NCI-H1105 (cell line): ENCODE data around the gene FZD8.
A peak's percentile ranks its signal among the peaks of the same experiment; 100 is the strongest.
"Not testable (repeated sequence)": the region's sequence is repeated elsewhere in the genome, so short reads cannot be mapped to it uniquely, and the experiment has no call there.

Experiments
- DNase-seq: peaks from one replicate; lab custom pipeline; 2025; lab: John Stamatoyannopoulos, UW

Gene FZD8

GRCh38 chr10:35642035-35642792, at the start of gene FZD8:
TSS of gene FZD8 (minus strand) at chr10:35642296. CDS start at chr10:35641429, 867 bp downstream.
- peak; percentile 65 for DNase-seq

GRCh38 chr10:35691522-35692236, 49.6 kb upstream of the FZD8 start:
- DNase-seq: no peak

GRCh38 chr10:35690534-35690933, 48.4 kb upstream of the FZD8 start:
- DNase-seq: peak; percentile 20

- not testable (repeated sequence) for DNase-seq
Observed at GRCh38 chr10:35685858-35686257, 43.8 kb upstream of the FZD8 start.

GRCh38 chr10:35685402-35685801, 43.3 kb upstream of the FZD8 start:
- DNase-seq: no peak

- peak; percentile 46 for DNase-seq
Observed at GRCh38 chr10:35684586-35684985, 42.5 kb upstream of the FZD8 start.

DNA sequence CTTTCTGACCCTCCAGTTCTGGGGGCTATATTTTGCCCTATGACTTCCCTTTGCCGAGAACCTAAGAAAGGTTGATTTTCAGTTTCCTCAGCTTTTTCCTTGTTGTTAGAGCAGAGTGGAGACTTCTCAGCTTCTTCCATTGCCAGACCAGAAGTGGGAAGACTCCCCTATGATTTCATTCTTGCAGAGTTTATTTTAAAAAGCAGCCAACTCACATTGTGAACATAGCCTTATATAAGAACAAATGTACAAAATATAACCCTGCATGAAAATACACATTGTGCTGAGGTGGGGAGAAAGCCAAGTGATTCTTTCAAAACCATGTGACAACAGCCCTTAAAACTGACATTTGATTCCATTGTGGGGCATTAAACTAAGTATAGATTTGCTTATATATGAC, 33.8 kb upstream of the FZD8 start:
- no peak for DNase-seq

- no peak for DNase-seq
Observed at GRCh38 chr10:35674843-35675242, 32.7 kb upstream of the FZD8 start.

DNA sequence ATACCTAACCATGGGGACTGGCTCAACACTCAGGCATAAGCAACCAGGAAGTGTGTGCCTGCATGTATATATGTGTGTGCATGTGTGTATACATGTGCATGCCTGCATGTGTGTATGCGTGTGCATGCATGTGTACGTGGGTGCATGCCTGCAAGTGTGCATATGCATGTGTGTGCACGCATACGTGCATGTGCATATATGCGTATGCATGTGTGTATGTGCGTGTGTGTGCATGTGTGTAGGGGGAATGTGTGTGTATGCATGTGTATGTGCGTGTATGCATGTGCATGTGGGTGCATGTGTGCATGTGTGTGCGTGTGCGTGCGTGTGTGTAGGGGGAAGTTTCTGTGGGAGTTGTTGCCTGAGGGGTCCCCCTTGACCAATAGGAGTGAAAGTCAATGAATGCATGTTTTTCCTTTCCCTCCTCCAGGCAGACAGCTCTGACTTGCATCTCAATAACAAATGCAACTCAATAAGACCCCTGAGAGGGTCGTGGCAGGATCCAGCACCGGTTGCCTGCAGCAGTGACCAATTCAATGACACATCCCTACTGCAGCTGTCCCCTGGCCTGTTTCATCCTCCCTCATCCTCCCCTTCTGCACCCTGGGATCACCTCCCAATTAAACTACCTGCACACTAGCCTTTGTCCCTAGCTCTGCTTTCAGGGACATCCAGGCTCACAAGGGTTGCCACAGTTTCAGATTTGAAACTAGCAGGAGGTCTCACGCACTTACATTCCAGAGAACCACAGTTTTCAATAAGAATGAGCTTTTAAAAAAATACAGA, 27.0 kb upstream of the FZD8 start:
- no peak for DNase-seq

GRCh38 chr10:35667971-35668370, 25.9 kb upstream of the FZD8 start:
- no peak for DNase-seq

DNA sequence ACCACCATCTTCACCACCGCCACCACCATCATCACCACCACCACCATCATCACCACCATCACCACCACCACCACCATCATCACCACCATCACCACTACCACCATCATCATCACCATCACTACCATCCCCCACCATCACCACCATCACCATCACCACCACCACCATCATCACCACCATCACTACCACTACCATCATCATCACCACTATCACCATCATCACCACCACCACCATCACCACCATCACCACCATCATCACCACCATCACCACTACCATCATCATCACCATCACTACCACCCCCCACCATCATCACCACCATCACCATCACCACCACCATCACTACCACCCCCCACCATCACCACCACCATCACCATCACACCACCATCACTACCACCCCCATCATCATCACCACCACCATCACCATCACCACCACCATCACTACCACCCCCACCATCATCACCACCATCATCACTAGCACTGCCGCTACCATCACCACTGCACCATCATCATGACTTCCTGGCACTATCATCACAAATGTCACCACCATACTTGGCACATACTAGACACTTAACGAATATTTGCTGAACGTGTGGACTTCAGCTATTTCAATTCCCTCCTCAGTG, 25.3 kb upstream of the FZD8 start:
- DNase-seq: no peak

DNA sequence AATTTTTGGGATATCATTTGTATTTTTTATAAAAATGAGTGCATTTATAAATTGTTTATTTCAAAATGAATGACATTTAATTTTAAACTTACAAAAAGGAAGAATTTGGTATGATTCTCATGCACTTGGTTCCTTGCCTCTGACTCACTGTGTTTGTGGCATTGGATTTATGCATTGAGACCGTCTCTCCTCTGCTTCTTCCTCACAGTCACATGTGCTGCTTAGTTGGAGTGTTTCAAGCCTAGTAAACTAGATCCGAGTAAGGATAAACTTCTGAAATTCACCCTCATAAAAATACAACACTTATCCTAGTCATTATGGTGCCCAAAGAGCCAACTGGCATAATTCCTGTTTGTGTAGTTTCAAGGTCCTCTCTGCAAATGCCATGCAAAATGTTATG, 19.1 kb upstream of the FZD8 start:
- DNase-seq: no peak

- no peak for DNase-seq
Observed at GRCh38 chr10:35659456-35659855, 17.4 kb upstream of the FZD8 start.

GRCh38 chr10:35657621-35658020, 15.5 kb upstream of the FZD8 start:
- DNase-seq: no peak

DNA sequence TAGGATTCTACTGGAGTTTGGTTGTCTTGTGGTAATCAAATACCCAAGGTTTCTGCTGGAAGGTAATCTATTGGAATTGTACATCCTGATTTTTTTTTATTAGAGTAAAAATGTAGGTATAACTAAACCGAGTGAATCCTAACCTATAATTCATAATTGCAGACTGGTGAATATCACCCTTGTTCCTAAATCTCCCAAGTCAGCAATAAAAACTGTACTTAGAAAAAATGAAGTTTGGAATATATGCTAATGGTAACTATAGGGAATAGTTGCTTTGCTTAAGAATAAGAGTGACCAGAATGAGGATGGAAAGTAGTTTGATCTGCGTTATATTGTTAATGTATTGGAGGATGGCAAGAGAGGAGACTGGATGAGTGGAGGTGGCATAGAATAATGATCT, 10.7 kb upstream of the FZD8 start:
- no peak for DNase-seq

DNA sequence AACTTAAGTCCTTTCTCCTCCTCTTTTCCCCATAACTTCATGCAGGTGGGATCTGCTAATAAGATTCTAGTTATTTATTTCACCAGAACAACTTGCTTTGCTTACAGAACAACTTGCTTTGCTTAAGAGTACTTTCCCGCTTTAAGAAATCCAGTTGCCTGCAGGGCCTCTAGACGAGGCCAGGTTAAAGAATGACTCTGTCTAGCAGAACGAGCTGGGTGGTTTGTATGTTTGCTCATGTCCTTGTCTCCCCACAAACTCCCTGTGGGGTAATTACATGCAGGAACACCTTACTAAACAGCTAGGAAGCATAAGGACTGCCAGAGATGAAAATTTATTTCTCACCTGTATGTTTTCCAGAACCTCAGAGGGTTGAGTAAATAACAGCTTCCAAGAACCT, 8.8 kb upstream of the FZD8 start:
- DNase-seq: no peak

DNA sequence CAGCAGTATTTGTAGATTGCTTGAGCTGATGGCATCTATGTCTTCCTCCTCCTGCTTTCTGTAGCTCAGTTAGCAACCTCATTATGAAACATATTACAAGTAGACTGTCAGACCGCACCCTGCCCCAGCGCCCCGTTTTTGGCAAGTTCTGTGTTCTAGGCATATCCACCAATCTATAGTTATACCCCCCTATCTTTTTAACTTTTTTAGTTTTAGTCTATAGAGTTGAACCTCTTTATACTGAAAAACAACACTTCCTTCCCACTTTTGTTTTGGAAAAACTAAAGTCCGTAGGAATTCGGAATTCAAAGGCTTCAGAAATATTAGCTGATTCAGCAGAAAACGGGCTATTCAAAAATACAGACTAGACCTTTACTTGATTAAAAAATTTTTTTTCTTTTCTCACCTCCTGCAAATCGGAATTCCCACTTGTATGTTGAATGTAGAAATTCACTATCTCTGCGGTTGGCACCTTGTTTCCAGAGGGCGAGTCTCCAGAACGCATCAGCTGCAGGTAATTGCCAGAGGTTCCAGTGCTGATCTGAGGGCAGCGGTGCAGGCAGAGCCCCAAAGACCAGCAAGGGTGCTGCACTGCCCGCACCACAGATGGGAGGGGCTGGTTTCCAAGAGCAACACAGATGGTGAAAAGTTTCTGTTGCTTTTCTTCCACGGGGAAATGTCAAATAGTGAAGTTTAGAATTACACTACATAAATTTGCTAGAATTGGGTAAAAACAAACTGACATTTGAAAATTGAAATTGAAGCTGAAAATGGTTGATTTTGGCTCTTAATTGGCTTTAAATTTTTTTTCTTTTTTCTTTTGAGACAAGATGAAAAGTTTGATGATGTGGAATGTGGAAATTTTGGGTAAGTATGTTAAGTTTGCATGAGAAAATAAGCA, 2.2 kb upstream of the FZD8 start:
- no peak for DNase-seq

DNA sequence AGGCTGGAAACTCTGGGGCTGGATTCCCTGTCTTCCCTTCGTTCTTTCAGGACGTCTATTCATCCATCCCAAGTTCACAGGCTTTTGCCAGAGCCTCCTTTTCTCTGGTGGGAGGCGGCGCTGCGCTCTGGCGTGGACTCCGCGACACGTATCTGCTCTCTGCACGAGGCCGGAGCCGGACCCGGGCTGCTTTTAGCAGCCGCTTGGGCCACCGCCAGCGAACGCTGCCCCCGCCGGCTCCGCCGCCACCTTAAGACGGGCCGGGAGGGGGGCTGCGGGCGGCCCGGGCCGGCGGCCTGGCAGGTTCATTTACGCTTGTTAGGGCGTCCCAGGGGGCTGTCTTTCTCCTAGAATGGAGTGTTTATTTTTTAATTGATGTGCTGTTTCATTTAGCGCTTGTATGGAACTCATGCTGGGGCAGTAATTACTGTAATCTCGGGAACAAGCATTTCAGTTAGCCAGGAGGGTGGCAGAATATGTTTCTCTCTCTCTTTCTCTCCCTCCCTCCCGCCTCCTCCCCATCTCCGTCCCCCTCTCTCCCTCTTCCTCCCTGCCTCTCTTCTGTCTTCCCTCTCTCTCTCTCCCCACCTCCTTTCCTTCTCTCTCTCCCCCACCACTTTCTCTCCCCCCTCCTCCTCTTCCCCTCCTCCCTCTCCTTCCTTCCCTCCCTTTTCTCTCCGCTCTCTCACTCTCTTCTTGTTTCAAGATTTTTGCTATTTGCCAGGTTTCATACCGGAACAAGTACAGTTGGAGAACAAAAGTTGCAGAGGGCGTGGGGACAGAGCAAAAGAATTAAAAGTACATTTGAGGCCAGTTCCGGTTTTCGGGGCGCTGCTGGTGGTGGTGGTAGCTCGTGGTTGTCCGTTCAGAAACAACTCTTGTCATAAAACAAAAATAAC, 1.3 kb upstream of the FZD8 start:
- no peak for DNase-seq

DNA sequence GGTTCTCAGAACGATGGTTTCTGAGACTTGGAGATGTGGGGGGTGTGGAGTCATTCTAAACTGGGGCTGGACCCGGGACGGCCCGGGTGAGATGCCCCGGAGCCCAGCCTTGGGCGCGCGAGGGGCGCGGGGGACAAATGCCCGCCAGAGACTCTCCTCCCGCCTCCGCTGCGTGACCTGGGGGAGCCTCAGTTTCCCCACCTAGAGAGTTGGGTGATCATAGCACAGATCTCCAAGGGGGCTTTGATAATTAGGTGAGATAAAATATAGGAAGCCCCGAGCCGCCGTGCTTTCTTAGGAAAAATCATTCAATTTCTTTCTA, 658 bp upstream of the FZD8 start:
- no peak for DNase-seq

- DNase-seq: no peak
Observed at GRCh38 chr10:35641676-35642034, 441 bp downstream of the FZD8 start.
